GM19468 (cell line): ENCODE results near the gene ITGB4.

Experiments used
- ATAC-seq: cut with Tn5 transposase; IDR thresholded peaks from one replicate; pipeline ENCODE4 v1.9.1; 2021; ENCODE audit warnings: mild to moderate bottlenecking, moderate library complexity, moderate number of reproducible peaks; ENCODE audit not compliant: unreplicated experiment; ENCODE audit errors: extremely low read depth

Gene ITGB4

DNA sequence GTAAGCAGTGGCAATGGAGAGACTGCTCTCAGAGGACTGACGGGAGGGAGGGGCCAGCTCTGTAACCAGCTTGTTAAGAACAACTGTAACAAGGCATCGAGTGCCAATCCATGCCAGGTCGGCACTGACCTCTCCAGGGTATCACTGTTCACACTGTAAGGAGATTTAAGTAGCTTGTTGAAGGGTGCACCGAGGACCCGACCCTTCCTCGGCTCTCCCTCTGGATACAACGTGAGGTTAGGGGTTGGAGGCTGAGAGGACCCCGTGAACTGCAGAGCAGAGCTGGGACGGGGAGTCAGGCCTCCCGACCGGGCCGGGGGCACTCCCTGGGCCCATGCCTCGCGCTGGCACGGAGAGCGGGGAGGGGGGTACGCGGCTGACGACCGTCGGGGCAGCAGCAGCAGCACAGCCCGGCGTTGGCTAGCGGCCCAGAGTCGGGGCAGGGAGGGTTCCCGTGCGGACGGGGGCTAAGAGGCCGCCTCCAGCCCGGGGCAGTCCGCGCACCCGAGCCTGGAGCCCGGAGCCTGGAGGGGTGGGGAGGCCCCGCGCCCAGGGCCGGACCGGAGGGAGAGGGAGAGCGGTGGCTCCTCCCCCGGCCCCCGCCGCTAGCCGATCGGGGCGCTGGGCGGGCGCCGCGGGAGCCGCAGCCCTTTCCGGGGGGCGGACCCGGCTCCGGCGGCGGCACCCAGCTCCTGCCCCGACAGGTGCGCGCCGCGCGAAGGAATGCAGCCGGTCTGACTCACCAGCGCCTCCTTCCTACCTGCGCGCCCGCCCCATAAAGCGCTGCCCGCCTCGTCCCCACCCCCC lies at the start of gene ITGB4:
TSS of gene ITGB4 (plus strand) at position 804 of the 807 bp plus-strand sequence. CDS start 3,245 bp downstream, outside the sequence.
- ATAC-seq: no peak

DNA sequence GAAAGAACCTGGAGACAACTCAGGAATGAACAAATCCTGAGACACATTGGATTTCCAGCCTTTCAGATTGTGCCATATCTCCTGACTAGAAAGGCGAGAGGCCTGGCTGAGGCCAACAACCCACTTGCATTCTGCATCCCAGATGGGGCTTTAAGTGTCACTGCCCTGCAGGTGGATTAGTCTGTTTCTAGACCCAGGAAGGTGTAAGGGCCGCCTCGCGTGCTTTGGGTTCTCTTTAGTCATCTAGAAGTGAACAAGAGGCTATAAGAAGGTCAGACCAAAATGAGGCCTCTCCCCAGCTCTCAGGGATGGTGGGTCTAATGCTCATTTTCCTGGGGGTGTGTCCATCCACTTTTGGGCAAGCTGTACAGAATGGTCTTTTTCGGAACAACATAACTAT lies 49.2 kb upstream of the ITGB4 start:
- ATAC-seq: no peak

DNA sequence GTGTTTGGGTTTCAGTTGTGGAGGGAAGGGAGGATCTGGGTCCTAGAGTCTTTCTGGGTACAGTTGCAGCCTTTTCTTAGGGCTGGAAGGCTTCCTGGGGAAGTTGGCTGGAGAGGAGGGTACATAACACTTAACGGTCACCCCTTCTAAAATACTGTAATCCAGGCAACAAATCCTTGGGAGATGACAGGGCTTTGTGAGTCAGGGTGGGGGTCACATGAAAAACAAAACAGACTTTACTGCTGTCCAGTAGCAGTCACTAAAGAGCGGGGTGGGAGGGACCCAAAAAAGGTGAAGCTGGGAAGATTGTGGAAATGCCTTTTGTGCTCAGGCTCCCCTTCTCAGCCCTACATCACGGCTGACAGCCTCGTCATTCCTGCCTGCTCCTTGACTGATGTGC lies 47.8 kb upstream of the ITGB4 start:
- no peak for ATAC-seq

- no peak for ATAC-seq
These were observed 44.8 kb upstream of the ITGB4 start for GRCh38 chr17:75676461-75676860.

- no peak for ATAC-seq
These were observed 41.5 kb upstream of the ITGB4 start for GRCh38 chr17:75679706-75680211.

DNA sequence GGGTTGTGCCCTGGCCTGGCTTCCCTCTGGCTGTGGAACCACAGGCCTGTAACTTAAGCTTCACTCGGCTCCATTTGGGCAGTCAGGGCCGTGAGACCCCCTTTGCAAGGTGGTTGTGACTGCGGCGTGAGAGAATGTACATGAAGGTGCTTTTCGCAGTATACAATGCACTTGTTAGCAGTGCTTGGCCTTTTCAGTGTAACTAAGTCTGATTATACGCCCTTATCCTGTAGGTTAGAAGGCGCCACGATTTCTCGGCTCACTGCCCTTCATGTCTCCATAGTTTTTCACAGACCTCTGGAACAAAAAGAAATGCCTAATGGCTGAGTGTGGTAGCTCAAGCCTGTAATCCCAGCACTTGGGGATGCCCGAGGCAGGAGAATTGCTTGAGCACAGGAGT lies 40.8 kb upstream of the ITGB4 start:
- no peak for ATAC-seq

DNA sequence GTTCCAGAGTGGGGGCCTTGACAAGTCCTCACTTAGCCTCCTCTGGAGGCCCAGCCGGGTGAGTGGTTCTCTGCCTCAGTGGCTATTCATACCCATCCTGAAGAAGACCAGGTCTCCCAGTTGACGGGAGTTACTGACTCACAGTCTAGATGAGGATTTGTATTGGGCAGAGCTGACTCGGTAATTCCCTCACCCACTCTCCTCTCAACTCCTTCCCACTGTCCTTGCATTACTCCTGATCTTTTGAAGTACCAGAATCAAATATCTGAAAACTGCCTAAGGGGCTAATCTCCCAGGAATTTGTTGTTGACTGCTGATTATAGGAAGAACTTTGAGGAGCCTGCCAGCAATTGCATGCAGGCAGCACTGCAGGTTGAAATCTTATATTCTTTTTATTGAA lies 40.0 kb upstream of the ITGB4 start:
- ATAC-seq: no peak

DNA sequence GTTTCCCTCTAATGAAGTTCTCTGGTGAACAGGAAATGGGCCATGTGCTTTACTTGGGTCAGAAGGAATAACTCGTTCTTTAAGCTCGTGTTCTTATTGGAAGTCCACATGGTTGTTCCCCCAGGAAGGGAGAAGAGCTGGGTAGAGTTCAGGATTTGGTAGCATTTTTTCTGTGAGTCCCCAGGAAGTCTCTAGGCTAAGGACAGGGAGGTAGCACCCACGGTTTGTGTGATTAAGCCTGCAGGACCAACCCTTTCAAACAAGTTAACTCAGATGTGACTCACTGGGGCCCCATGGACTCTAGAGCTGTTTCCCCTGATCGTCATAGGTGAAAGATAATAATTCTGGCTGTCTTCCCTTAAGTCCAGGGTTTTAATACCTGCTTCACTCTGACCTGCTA lies 37.7 kb upstream of the ITGB4 start:
- ATAC-seq: no peak

- ATAC-seq: no peak
These were observed 37.0 kb upstream of the ITGB4 start for GRCh38 chr17:75684249-75684648.

DNA sequence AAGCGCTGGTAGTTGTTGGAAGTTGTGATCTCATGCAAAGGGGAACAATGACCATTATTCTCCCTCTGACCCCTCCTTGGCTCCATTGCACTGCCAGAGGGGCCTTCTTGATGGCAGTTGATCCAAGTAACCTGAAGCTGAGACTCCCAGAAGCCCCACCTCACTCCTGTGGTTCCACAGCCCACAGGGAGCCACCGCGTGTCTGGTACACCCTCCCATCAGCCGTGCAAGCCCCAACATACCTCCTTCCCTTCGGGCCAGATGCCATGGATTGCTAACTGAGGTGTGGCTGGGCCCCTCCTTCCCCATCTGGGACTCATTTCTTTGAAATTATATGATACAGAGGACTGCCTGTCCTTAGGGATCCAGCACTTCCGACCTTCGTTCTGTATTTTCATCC lies 36.3 kb upstream of the ITGB4 start:
- ATAC-seq: no peak

DNA sequence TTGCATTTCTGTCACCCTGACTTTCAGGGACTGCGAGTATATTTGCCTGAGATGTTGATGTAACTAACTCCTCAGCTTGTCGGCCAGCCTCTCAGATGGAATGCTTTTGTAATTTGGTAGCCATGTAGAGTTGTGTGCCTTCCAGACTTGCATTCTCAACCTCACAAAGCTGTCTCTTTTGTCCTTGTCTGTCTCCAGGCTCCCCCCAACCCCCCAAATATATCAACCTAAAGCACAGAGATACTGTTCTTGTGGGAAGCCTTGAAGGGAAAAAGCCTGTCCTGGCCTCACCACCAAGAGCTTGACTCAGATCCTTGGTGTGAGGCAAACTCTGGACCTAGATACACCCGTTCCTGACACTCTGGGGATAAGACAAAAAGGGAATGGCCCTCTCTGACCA lies 35.8 kb upstream of the ITGB4 start:
- ATAC-seq: no peak

- no peak for ATAC-seq
These were observed 32.9 kb upstream of the ITGB4 start for GRCh38 chr17:75688209-75688825.

GRCh38 chr17:75689441-75689873 lies 31.8 kb upstream of the ITGB4 start:
- ATAC-seq: no peak

DNA sequence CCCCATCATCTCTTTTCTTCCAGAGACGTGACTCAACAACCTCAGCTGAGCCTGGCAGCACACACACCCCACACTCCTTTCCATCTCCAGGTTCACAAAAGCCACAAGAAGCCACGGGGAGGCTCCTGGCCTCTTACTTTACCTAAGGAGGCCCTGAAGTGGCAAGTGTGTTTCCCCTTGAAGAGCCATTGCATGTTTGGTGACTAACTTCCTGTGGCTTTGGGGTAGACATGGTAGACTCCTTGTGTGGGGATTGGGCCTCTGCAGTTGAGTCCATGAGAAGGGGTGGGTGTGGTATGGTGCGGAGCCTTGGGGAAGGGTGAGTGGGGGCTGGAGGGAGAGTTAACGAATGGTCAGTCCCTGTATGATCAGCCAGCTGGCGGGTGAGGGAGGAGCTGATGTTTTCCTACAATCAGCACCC lies 29.9 kb upstream of the ITGB4 start:
- no peak for ATAC-seq

DNA sequence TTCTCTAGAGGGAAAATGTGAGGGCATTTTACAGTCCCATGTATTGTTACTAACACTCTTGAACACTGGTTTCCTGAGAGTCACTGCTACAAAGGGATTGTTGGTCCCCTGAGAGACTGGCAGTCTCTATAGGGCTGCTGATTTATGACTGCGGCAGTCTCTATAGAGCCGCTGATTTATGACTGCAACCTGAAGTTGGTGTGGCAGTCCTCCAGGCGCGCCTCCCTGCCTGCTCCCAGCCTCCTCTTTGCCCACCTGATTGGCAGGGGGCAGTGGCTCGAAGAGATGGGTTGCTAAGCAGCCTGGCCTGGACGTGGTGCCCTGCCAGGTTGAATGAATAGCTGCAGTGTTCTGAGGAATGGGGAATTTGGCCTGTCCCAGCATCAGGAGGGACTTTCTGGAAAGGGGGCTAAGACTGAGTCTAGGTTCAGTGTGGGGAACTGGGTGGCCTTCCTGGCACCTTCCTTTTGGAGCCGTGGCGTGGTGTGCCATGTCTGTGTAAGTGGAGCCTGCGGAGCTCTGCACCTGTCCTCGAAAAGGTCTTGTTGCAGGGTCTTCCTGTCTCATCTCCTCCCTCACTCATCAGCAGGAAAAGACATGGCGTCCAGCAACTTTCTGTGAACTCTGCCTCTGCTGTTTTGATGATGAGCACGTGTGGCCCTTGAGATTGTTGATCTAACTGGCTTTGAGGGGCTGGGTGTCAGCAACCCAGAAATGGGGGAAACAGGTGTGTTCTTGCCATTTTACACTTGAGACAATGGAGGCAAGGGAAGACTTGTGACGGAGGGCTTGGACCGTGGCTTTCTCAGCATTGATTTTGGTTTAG lies 29.2 kb upstream of the ITGB4 start:
- ATAC-seq: no peak

GRCh38 chr17:75692976-75693375 lies 28.3 kb upstream of the ITGB4 start:
- no peak for ATAC-seq

DNA sequence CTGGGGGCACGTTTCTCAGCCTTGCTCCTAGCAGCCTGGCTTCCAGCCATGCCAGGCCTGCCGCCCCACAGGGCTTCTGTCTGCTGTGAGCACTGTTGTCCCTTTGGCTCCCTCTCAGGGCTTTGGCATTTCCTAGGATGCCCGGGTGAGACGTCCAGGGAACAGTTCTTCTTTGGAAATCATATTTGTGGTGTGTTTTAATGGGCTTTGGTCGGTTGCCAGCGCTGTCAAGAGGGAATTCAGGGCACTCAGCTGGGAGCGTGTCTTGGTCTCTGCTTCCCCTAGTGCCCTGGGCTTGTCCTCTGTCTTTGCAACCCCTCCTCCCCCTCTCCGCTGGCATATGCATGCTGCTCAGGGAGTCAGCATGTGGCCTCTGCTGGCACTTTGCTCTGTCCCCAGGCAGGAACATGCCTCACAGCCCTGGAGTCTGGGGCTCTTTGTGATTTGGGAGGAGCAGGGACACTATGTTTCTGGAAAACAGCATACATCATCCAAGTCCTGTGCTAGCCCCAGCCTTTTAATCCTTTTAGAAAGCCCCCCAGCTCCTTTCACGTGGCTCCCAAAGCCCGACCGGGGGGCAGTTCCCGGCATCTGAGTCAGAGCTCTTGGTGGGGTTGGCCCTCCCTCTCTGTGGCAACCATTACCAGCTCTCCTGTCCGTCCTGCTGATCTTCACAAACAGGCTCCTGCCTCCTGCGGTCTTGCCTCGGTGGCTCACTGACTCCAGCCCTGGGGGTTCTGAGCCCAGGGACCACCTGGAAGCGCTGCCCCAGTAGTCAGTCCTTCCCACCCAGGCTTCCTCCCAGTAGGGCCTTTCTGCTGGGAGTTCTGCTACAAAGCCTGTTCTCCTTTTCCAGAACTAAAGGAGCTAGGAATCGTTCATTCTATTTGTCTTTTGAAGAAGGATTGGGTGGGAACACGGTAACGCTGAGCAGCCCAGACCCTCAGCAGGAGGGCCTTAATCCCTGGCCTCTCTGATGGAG lies 27.5 kb upstream of the ITGB4 start:
- no peak for ATAC-seq

GRCh38 chr17:75694536-75694935 lies 26.7 kb upstream of the ITGB4 start:
- ATAC-seq: no peak

- no peak for ATAC-seq
These were observed 26.0 kb upstream of the ITGB4 start for GRCh38 chr17:75695141-75695829.
